Naive B cell (primary cell): Measurements from ENCODE around the gene ZNF394. TPM values are rescaled to one million over a fixed set of nuclear protein-coding genes. Genes with fewer than 3 reads are reported as not detected.

Experiments used
- ATAC-seq, 2 donors: fragments of 150-1000 bp; cut with Tn5 transposase; 2 replicates each; pipeline ENCODE4 v1.10.0; 2021; ENCODE audit warnings: low read depth in 2 of 2, mild to moderate bottlenecking in 2 of 2, moderate library complexity in 2 of 2
- DNase-seq: peaks from one replicate; pipeline ENCODE4 v3.0.0; 2022
- H3K27ac Mint-ChIP-seq, 6 donors: one replicate each; pipeline ENCODE4 v1.8.0; 2020 to 2022; ENCODE audit warnings: mild to moderate bottlenecking in 6 of 6, mixed read lengths in 6 of 6, moderate library complexity in 5 of 6, inconsistent platforms in 2 of 6
- H3K27me3 Mint-ChIP-seq, 3 donors: one replicate each; pipeline ENCODE4 v1.8.0; 2021 to 2022; ENCODE audit warnings: mixed read lengths in 3 of 3, mild to moderate bottlenecking in 1 of 3
- H3K36me3 Mint-ChIP-seq, 2 donors: one replicate each; pipeline ENCODE4 v1.8.0; 2020 to 2022; ENCODE audit warnings: mixed read lengths in 2 of 2, inconsistent platforms in 1 of 2, mild to moderate bottlenecking in 1 of 2
- H3K4me1 Mint-ChIP-seq, 3 donors: one replicate each; pipeline ENCODE4 v1.8.0; 2020 to 2022; ENCODE audit warnings: mixed read lengths in 3 of 3, inconsistent platforms in 1 of 3, mild to moderate bottlenecking in 1 of 3, moderate library complexity in 1 of 3
- H3K4me3 Mint-ChIP-seq, 8 donors: one replicate each; pipeline ENCODE4 v1.8.0; 2020 to 2022; ENCODE audit warnings: mild to moderate bottlenecking in 8 of 8, mixed read lengths in 8 of 8, moderate library complexity in 8 of 8, inconsistent platforms in 2 of 8
- H3K9me3 Mint-ChIP-seq, 7 donors: one replicate each; pipeline ENCODE4 v1.8.0; 2020 to 2022; ENCODE audit warnings: mixed read lengths in 7 of 7, mild to moderate bottlenecking in 5 of 7, inconsistent platforms in 2 of 7, moderate library complexity in 1 of 7
- polyA plus RNA-seq, 6 donors: library from polyadenylated mRNA; unstranded; fragments of 300-500 nt; fragmentation: Illumina TruSeq; gene quantifications; one replicate each; pipeline ENCODE4 v1.2.3, GENCODE V29; 2021; ENCODE audit warnings: low read depth in 6 of 6

Gene ZNF394
- polyA plus RNA-seq, 6 donors from 2014 or later = 47.3 to 71.6 (median 64.5) TPM

DNA sequence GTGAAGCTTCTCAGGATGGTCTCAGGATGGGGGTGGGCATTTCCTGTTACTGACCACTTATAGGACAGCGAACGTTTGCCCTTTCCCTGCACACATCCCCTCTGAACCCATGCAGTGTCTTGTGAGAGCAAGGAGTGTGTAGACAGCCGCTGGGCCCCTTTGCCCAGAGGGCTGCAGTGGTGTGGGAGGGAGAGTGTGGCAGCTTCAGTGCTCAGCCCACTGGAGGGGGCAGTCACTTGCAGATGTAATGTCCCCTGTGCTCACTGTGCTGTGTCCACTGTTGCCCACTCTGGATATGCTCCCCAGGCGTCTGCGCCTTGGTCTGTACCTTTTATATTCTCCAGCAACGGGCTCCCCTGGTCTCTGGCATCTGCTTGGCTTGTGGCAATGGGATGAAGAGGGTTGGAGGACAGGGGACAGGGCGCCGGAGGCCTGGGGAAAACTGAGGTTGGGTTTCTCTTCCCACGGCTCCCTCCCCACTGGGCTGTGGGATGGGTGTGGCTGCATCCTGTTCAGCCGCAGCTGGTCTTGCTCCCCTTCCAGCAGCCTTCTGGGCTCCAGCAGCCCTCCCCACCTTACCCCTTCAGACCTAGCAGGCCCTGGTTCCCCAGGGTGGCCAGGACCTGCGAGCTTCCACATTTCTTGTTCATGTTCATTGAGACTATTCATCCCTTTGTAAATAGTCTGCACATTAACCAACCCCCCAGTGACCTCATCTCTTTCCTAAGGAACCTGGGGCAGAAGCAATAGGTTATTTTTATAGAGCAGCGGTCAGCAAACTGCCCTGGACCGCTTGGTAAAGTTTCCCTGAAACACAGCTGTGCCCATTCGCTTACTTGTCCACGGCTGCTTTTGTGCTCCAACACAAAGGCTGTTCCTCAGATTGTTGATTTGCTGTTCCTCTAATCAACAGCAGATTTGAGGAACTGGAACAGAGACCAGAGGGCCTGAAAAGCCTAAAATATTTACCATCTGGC, 21.3 kb downstream of the ZNF394 start:
- ATAC-seq (no peak), DNase-seq (no peak)
- Mint-ChIP-seq H3K27me3 (no peaks in the 10 kb centered on the region), H3K36me3 (peaks cover 0 to 8% of the 10 kb centered on the region in 2 donors), H3K4me1 (peaks cover 24 to 36% (median 26%) of the 10 kb centered on the region in 3 donors), H3K9me3 (no peaks in the 10 kb centered on the region), H3K4me3 (peak overlapping the region in 3 of 8 donors; percentile 24 to 51 (median 33)), H3K27ac (peak overlapping the region in 3 of 6 donors; percentile 54 to 92 (median 81))

DNA sequence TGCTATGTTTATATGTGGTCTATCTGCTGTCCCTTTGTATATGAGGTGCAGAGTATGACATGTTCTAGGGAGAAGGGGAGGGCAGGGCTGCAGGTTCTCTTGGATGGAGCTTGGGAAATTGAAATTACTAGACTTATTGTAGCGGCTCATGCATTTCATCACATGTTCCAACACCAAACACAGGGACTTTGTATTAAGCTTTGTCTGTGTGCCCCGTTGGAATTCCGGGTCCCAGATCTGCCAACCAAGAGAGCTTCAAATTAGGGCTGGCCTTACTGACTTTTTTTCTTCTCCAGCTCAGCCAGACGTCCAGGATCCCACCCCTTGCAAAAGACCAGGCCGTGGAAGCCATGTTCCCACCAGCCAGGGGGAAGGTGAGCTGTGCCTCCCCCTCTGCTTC, 24.0 kb downstream of the ZNF394 start:
- Mint-ChIP-seq H3K4me3 (peak overlapping the region in 1 of 8 donors; percentile 21), H3K36me3 (peaks cover 0 to 8% of the 10 kb centered on the region in 2 donors), H3K27me3 (peaks cover 0 to 2% (median 0%) of the 10 kb centered on the region in 3 donors), H3K9me3 (no peaks in the 10 kb centered on the region), H3K4me1 (peaks cover 40 to 54% (median 48%) of the 10 kb centered on the region in 3 donors), H3K27ac (peak overlapping the region in 2 of 6 donors; percentile 11 to 70)
- ATAC-seq = no peak
- no peak for DNase-seq

DNA sequence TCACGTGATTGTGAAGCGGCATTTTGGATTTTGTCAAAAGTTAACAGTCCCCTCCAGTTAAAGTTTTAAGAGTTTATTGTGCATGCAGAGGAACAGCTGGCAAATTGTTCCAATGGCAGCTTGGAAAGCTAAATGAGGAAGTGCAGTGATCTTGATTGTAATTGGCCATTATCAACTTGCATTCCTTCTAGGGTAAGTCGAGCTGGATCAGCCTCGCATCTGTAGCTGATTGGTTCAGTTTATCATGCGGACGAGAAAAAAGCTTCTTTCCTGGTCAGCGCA, 26.8 kb downstream of the ZNF394 start:
- Mint-ChIP-seq H3K27me3 (peaks cover 0 to 4% (median 0%) of the 10 kb centered on the region in 3 donors), H3K27ac (peak overlapping the region; percentile 14 to 98 (median 96)), H3K9me3 (no peaks in the 10 kb centered on the region), H3K4me3 (peak overlapping the region; percentile 93 to 99 (median 98)), H3K36me3 (peaks cover 0 to 8% of the 10 kb centered on the region in 2 donors), H3K4me1 (peaks cover 35 to 47% (median 38%) of the 10 kb centered on the region in 3 donors)
- DNase-seq = peak; percentile 25
- ATAC-seq = peak; percentile 6 to 7

DNA sequence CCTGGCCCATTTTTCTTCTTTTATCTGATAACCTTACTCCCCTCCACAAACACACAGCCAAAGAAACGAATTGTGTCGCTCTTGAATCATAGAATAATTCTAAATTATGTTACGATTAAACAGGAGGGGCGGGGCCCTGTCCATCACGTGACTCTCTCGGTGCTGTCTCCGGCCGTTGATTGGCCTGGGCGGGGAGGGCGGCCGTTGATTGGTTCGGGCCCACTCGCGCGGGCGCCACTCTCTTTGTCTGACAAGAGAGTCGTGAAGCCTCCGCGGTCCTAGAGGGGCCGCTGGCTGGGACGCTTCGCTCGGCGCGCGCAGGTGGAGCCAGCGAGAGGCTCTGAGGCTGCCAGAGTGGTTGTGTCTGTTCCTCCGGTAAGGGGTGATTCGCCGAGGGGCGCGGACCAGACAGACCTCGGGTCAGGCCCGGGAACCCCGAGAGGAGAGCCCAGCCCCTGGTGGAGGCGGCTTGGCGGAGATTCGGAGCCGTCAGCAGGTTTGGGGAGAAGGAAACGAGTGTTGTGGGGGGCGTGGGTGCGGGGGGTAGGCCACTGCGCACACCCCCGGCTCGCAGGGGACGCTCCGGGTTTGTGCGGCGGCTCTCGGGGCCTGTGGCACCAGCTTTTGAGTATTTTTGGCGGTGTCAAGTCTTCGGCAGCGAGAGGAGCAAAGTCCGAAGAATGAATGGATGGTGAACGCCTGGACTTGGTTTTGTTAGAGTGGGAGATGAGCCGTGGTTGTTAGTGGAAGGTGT, 27.3 kb downstream of the ZNF394 start, which contains the start of gene ZNF789:
TSS of gene ZNF789 (plus strand) at position 330 of the 754 bp plus-strand sequence. CDS start 3,567 bp downstream, outside the sequence.
- Mint-ChIP-seq H3K9me3 (no peaks in the 10 kb centered on the region), H3K4me3 (peak within 1 kb of the TSS; percentile 93 to 99 (median 98)), H3K4me1 (peaks cover 32 to 41% (median 34%) of the 10 kb centered on the region in 3 donors), H3K36me3 (peaks cover 0 to 8% of the 10 kb centered on the region in 2 donors), H3K27ac (peak within 1 kb of the TSS; percentile 94 to 98 (median 96)), H3K27me3 (peaks cover 0 to 4% (median 0%) of the 10 kb centered on the region in 3 donors)
- DNase-seq = peak; percentile 95
- peak; percentile 96 for ATAC-seq

DNA sequence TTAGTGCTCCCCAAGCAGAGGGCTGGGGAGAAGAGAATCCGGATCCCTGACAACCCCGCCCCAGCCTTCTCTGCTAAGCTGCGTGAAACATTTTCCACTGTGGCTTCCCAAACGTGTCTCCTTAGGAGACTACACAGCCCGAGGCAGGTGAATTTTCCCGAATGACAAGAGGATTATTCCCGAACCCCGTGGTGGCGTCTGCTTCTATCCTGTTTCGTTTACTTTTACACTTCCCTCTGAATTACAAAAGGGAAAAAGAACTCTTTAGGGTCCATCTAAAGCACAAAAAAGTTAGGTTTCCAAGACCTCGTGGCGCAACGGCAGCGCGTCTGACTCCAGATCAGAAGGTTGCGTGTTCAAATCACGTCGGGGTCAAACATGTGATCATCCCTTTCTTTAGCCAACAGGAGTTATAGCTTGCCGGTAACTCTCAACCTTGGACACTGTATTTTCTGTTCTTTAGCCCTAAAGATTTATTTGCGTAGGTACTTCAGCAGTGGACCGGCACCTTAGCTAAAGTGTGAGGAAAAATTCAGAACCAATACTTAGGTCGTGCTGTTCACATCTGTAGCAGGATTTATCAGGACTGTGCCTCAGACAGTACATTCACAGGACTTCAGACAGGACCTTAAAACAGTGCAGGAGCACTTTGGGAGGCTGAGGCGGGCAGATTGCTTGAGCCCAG, 30.6 kb downstream of the ZNF394 start:
- Mint-ChIP-seq H3K36me3 (peaks cover 0 to 6% of the 10 kb centered on the region in 2 donors), H3K27me3 (peaks cover 0 to 4% (median 0%) of the 10 kb centered on the region in 3 donors), H3K27ac (no peak overlapping the region), H3K9me3 (no peaks in the 10 kb centered on the region), H3K4me1 (peaks cover 30 to 44% (median 42%) of the 10 kb centered on the region in 3 donors), H3K4me3 (peak overlapping the region in 1 of 8 donors; percentile 93)
- DNase-seq = no peak
- ATAC-seq = no peak

DNA sequence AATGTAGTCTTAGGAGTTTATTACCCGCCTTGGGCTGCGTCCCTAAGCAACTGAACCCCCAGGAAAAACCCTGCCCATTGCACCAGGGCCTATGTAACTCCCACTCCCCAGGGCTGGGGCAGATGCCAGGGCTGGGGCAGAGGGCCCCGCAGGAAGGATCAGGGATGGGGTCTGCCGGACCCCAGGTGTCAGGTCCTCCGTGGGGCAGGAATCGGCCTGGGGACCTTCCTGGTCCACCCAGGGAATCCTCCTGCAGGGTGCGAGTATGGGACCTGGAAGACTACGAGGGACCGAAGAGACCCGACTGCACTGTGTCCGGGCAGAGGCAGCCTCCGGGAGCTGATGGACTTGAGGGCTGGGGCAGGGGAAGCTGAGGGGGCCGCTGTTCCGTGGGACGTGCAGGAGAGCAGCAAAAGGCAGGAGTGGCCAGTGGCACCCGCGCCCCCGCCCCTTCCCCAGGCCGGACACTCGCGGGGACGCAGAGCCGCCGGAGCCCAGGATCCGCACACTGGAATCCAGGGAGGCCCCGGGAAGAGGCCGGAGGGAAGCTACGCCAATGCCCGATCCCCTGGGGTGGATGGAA, 31.7 kb downstream of the ZNF394 start:
- no peak for ATAC-seq
- Mint-ChIP-seq H3K4me1 (peaks cover 35 to 47% (median 43%) of the 10 kb centered on the region in 3 donors), H3K9me3 (no peaks in the 10 kb centered on the region), H3K27me3 (peaks cover 0 to 4% (median 0%) of the 10 kb centered on the region in 3 donors), H3K36me3 (peaks cover 4 to 6% of the 10 kb centered on the region in 2 donors), H3K27ac (no peak overlapping the region), H3K4me3 (peak overlapping the region in 4 of 8 donors; percentile 52 to 93 (median 63))
- DNase-seq = no peak

DNA sequence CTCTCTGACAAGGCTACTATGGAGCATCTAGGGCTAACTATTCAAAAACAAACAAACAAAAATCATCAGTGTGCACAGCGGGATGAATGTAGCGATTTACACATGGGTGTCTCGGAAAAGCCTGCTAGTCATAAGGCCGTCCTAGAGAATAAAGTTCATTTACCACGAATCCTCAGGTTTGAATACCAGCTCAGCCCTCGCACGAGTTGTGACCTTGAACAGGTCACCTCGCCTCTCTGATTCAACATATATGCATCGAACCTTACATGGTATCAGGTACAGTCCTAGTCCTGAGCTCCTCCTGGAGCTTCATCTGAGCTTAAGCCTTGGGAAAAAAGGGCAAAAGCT, 34.7 kb downstream of the ZNF394 start:
- no peak for DNase-seq
- H3K27ac Mint-ChIP-seq = peak overlapping the region in 5 of 6 donors; percentile 95 to 98 (median 96)
- ATAC-seq = no peak
- H3K4me1 Mint-ChIP-seq = peaks cover 24 to 44% (median 41%) of the 10 kb centered on the region in 3 donors
- H3K27me3 Mint-ChIP-seq = no peaks in the 10 kb centered on the region
- peak overlapping the region; percentile 93 to 98 (median 97) for H3K4me3 Mint-ChIP-seq
- peaks cover 4 to 6% of the 10 kb centered on the region in 2 donors for H3K36me3 Mint-ChIP-seq
- no peaks in the 10 kb centered on the region for H3K9me3 Mint-ChIP-seq

DNA sequence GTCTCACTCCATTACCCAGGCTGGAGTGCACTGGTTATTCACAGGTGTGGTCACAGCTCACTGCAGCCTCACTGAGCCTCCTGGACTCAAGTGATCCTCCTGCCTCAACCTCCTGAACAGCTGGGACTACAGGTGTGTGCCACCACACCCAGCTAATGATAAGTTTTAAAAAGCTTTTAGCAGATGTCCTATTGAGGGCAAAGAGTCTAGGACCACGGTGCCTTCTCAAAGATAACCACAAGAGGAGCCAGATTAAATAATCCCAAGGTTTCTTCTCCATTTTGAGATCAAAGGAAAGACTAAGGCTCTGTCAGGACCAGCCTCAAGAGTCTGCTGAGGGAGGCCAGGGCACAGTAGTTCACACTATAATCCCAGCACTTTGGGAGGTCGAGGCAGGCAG, 38.9 kb downstream of the ZNF394 start:
- H3K4me1 Mint-ChIP-seq = peaks cover 26 to 52% (median 41%) of the 10 kb centered on the region in 3 donors
- DNase-seq (no peak), ATAC-seq (no peak)
- no peaks in the 10 kb centered on the region for H3K27me3 Mint-ChIP-seq
- H3K27ac Mint-ChIP-seq = peak overlapping the region in 1 of 6 donors; percentile 16
- H3K9me3 Mint-ChIP-seq = no peaks in the 10 kb centered on the region
- H3K36me3 Mint-ChIP-seq = peaks cover 4 to 6% of the 10 kb centered on the region in 2 donors
- no peak overlapping the region for H3K4me3 Mint-ChIP-seq

DNA sequence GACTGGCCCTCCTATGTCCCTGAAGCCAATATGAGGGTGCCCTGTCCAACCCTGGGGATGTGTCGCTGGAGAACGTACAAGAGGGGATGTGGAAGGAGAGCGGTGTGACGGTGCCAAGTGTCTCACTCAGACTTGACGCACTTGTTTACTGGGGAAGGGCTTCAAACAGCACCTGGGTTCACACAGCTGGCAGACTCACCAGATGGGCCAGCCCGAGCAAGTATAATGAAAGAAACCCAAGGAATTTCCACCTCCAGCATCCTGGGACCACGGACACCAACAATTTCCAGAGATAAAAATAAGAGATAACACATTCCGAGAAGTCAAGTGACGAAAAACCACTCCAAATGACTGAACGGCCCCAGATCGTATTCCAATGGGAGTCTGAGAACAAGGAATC, 39.4 kb downstream of the ZNF394 start:
- peak overlapping the region in 1 of 8 donors; percentile 63 for H3K4me3 Mint-ChIP-seq
- no peaks in the 10 kb centered on the region for H3K27me3 Mint-ChIP-seq
- H3K27ac Mint-ChIP-seq = peak overlapping the region in 3 of 6 donors; percentile 32 to 93 (median 64)
- no peak for ATAC-seq
- H3K4me1 Mint-ChIP-seq = peaks cover 21 to 46% (median 37%) of the 10 kb centered on the region in 3 donors
- peaks cover 0 to 4% of the 10 kb centered on the region in 2 donors for H3K36me3 Mint-ChIP-seq
- H3K9me3 Mint-ChIP-seq = no peaks in the 10 kb centered on the region
- DNase-seq = no peak

DNA sequence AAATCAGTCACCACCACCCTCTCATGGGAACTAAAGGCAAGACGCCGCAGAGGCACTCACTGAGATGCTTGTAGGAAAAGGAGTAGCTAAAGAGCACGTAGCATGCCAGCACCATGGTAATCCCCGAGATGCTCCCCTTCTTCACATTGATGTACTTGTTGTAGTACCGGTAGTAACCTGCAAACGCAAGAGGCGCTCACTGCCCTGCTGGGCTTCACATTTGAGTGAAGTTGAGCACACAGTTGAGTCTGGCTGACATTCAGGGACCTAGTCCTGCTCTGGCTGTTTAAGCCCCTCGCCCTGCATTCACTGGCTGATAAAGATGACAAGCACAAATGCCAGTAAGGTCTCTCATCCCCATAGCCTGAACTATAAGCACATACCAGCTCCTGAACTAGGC, 41.0 kb downstream of the ZNF394 start:
- ATAC-seq = peak in 1 of 2 donors; percentile 35
- Mint-ChIP-seq H3K4me1 (peaks cover 16 to 32% (median 23%) of the 10 kb centered on the region in 3 donors), H3K36me3 (peaks cover under 1 to 4% of the 10 kb centered on the region in 2 donors), H3K27ac (peak overlapping the region in 1 of 6 donors; percentile 47), H3K9me3 (no peaks in the 10 kb centered on the region), H3K27me3 (no peaks in the 10 kb centered on the region), H3K4me3 (peak overlapping the region in 1 of 8 donors; percentile 23)
- no peak for DNase-seq

DNA sequence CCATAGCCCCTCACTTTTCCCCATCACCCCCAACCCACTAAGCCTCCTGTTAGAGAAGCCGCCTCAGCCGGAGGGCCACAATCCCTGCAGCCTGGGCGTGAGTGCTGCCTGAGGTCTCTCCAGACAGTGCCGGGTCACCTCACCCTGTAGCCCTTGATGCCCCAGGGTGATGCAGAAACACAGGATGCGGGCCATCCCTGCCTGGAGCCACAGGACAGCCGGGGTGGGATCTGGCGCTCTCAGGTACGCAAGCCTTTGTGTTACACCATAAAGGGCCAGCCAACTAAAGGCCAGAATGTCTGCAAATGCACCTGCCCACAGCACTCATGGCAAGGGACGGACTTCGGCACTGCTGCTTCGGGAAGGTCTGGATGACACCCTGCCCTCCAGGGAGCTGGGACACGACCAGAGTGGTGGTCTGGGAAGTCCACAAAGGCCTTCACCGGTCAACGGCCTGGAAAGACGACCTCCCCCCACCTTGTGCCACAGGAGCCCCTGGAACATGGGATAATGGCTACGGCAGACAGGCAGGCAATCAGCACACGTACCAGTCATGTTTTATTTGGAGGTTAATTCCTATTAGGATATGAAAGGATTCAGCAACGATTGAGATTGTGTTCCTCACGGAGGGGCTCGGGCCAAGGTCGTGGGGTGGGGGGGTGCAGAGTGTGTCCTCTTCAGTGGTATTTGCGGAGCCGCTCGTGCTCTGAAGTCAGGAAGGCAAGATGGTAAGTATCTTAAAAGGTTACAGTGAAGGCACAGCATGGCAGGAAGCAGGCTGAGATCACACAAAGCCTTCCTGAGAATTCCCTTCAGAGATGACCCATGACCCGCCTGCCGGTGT, 42.2 kb downstream of the ZNF394 start:
- DNase-seq (no peak), ATAC-seq (no peak)
- H3K27ac Mint-ChIP-seq = no peak overlapping the region
- H3K9me3 Mint-ChIP-seq = no peaks in the 10 kb centered on the region
- H3K4me3 Mint-ChIP-seq = no peak overlapping the region
- H3K36me3 Mint-ChIP-seq = peaks cover 5 to 8% of the 10 kb centered on the region in 2 donors
- H3K27me3 Mint-ChIP-seq = no peaks in the 10 kb centered on the region
- peaks cover 11 to 26% (median 16%) of the 10 kb centered on the region in 3 donors for H3K4me1 Mint-ChIP-seq
